ENCODE measurements around the gene CD79B. TPM values are rescaled to one million over a fixed set of nuclear protein-coding genes. Genes with fewer than 3 reads are reported as not detected.

Gene CD79B
- total and polyA plus RNA-seq, 8 donors = 1.8 to 3.5 (median 2.2) TPM

- no peak overlapping the region for H3K4me3 ChIP-seq
- no peaks in the 10 kb centered on the region for H3K9me3 ChIP-seq
- ATAC-seq (no peak), DNase-seq (no peak)
- no peak for TF ChIP-seq CTCF (IDR thresholded peaks at IDR 0.05)
- intact Hi-C loops (cut with DNase I) = no loop called here
- H3K36me3 ChIP-seq = no peaks in the 10 kb centered on the region
- H3K4me1 ChIP-seq = peaks cover 0 to 4% of the 10 kb centered on the region in 2 donors
- H3K27me3 ChIP-seq = no peaks in the 10 kb centered on the region
- no peak overlapping the region for H3K27ac ChIP-seq
Measured at GRCh38 chr17:63960430-63960829, 28.3 kb upstream of the CD79B start.

DNA sequence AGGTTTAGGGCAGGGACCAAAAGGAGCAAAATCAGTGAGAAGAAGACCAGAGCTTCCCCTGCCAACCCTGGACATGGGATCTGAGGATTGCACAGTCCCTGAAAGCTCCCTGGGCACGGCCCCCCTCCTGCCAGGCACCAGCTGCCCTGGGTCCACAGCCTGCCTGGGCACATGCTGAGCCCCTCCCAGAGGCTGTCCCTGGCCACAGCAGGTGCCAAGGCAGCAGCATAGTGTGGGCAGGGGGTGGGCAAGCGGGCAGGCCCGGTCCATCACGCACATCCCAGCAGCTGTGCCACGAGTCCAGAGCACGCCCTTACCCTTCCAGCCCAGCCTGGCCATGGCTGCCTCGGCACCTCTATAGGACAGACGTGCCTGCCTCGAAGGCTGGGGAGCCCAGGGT lies 27.9 kb upstream of the CD79B start:
- H3K36me3 ChIP-seq = no peaks in the 10 kb centered on the region
- ATAC-seq (no peak), DNase-seq (no peak)
- no peak overlapping the region for H3K27ac ChIP-seq
- H3K4me3 ChIP-seq = no peak overlapping the region
- no peaks in the 10 kb centered on the region for H3K9me3 ChIP-seq
- intact Hi-C loops (cut with DNase I) = no loop called here
- H3K27me3 ChIP-seq = no peaks in the 10 kb centered on the region
- no peak for TF ChIP-seq CTCF (IDR thresholded peaks at IDR 0.05)
- H3K4me1 ChIP-seq = peaks cover 0 to 4% of the 10 kb centered on the region in 2 donors

- Histone ChIP-seq H3K9me3 (no peaks in the 10 kb centered on the region), H3K36me3 (no peaks in the 10 kb centered on the region), H3K27me3 (no peaks in the 10 kb centered on the region), H3K27ac (no peak overlapping the region), H3K4me1 (peaks cover 0 to 8% of the 10 kb centered on the region in 2 donors), H3K4me3 (no peak overlapping the region)
- DNase-seq = no peak
- intact Hi-C loops (cut with DNase I) = no loop called here
- no peak for TF ChIP-seq CTCF (IDR thresholded peaks at IDR 0.05)
- no peak for ATAC-seq
Measured at GRCh38 chr17:63956296-63956920, 24.3 kb upstream of the CD79B start.

DNA sequence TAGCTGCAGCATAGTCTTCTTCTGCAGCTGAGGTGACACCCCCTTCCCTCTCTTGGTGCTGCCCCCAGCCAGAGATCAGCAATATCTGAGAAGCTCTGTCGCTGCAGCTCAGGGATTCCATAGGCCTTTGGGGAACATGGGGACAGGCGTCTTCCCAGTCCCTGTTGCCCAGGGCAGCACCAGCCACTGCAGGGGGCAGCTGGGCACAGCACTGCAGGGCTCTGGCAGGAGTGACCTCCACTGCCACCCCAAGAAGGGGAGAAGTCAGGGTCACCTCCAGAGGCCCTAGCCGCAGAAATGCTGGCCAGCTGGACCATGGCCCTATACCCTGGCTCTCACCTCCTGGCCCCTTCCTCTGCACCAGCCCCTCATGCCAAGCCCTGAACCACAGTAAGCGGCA lies 23.7 kb upstream of the CD79B start:
- TF ChIP-seq CTCF (IDR thresholded peaks at IDR 0.05) = no peak
- no peaks in the 10 kb centered on the region for H3K36me3 ChIP-seq
- H3K4me3 ChIP-seq = no peak overlapping the region
- DNase-seq = no peak
- intact Hi-C loops (cut with DNase I) = no loop called here
- ATAC-seq = no peak
- H3K9me3 ChIP-seq = no peaks in the 10 kb centered on the region
- H3K27me3 ChIP-seq = no peaks in the 10 kb centered on the region
- no peak overlapping the region for H3K27ac ChIP-seq
- H3K4me1 ChIP-seq = peaks cover 0 to 4% of the 10 kb centered on the region in 2 donors

GRCh38 chr17:63955232-63955631 lies 23.1 kb upstream of the CD79B start:
- Histone ChIP-seq H3K36me3 (no peaks in the 10 kb centered on the region), H3K27me3 (no peaks in the 10 kb centered on the region), H3K9me3 (no peaks in the 10 kb centered on the region), H3K4me3 (no peak overlapping the region), H3K4me1 (peaks cover 0 to 4% of the 10 kb centered on the region in 2 donors), H3K27ac (no peak overlapping the region)
- intact Hi-C loops (cut with DNase I) = no loop called here
- DNase-seq = no peak
- ATAC-seq = no peak
- TF ChIP-seq CTCF (IDR thresholded peaks at IDR 0.05) = no peak

All from left lung (tissue), 10 donors.